ENCODE measurements around the gene RPS6KA5. TPM values are rescaled to one million over a fixed set of nuclear protein-coding genes. Genes with fewer than 3 reads are reported as not detected.
A peak's percentile ranks its signal among the peaks of the same experiment; 100 is the strongest.

Gene RPS6KA5
- total and polyA plus RNA-seq, 9 of the 15 experiments (the other 6 are each of a cell fraction or from before 2014, with no cell fraction given): 0.88 to 7.7 (median 4.7) TPM

DNA sequence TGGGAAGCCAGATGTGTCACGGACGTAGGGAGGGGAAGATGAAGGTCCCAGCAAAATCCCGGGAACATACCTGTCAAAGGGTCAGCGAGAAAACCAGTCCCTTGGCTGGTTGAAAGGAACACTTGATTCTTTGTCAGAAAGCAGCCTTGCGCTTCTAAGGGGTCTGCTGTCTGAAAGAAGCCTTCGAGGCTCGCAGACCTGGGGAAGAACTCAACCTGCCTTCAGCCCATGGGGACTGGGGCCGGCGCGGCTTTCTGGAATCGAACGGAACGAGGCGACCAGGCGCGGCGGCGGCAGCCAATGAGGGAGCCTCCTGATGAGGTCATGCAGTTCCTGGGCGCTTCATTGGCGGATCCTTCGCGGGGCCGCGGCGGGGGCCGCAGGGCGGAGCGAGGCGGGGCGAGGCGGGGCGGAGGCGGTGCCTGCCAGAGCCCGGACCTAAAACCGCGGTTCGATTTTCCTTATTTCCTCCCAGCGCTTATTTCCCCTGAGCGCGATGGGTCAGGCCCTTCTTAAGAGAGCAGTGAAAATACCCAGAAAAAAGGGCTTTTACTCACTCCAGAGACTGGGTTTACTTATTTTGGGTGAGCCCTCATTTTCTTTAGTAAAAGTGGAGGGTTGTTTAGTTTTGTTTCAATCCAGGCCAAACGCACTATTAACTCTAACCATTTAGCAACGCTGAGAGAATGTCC is 232.4 kb downstream of the RPS6KA5 start:
- Histone ChIP-seq H3K4me2 (ENCODE audit: insufficient read depth, low read length) (peak overlapping the region; percentile 83), H3K4me1 (replicated peaks in 1 of 2; ENCODE audit: control insufficient read depth in 2 of 2, insufficient read depth in 2 of 2, low read length in 2 of 2) (peaks cover 12 to 18% of the 10 kb centered on the region in 2 experiments), H3K9ac (ENCODE audit: insufficient read depth in 1 of 2, low read depth in 2 of 2, low read length in 2 of 2) (peak overlapping the region; percentile 82 to 91; a peak in 3 of 4 replicates), H3K79me2 (ENCODE audit: control insufficient read depth, insufficient read depth, low read length) (no peaks in the 10 kb centered on the region; the same call in 2 of the 3 replicates), H3K27ac (ENCODE audit: extremely low read depth, low read depth, low read length) (peak overlapping the region; percentile 86), H3K9me1 (ENCODE audit: control insufficient read depth, insufficient read depth, low read length) (no peaks in the 10 kb centered on the region), H3K36me3 (ENCODE audit: control insufficient read depth, insufficient read depth, low read length) (no peaks in the 10 kb centered on the region), H4K20me1 (replicated peaks; ENCODE audit: control insufficient read depth, insufficient read depth, low read length) (no peaks in the 10 kb centered on the region), H3K27me3 (ENCODE audit: control insufficient read depth in 2 of 2, insufficient read depth in 2 of 2, low read length in 2 of 2) (no peaks in the 10 kb centered on the region), H3K9me3 (replicated peaks; ENCODE audit: control insufficient read depth, insufficient read depth, low read depth, low read length) (0 out of 2 replicates have a peak, but pooled peaks cover 3% of the 10 kb centered on the region), H2AFZ (ENCODE audit: low read depth, low read length) (peak overlapping the region; percentile 97), H3K4me3 (peak overlapping the region; percentile 37)
- intact Hi-C loops (cut with micrococcal nuclease) (no loop called here), in situ Hi-C loops (cut with MboI) (no loop called here)
- BruUV-seq (replicated peaks): no TSS peak
- 2% methylated on average over 20 of the region's 42 CpGs for WGBS (ENCODE audit: insufficient coverage, low coverage, missing lambda C conversion rate)
- DNase-seq (ENCODE audit: extremely low read depth in 1 of 4, low spot score in 3 of 4) (peak; percentile 93 to 97 (median 96)), ATAC-seq (peak; percentile 100), FAIRE-seq (peak; percentile 93)
- POLR2A ChIA-PET: interaction anchor here (0.8 kb wide), 1 partner anchor 446 kb away, joined by 3 read pairs; no protein-coding TSS in a partner anchor
- CTCF ChIA-PET (ENCODE audit: low intra/inter-chr PET ratio): no interaction called here
- TF ChIP-seq NRF1 (conservative IDR thresholded peaks at IDR 0.05 in 1 of 2, IDR thresholded peaks at IDR 0.05 in 1 of 2): peak; percentile 59 to 62
- TF ChIP-seq, protein P1, sequence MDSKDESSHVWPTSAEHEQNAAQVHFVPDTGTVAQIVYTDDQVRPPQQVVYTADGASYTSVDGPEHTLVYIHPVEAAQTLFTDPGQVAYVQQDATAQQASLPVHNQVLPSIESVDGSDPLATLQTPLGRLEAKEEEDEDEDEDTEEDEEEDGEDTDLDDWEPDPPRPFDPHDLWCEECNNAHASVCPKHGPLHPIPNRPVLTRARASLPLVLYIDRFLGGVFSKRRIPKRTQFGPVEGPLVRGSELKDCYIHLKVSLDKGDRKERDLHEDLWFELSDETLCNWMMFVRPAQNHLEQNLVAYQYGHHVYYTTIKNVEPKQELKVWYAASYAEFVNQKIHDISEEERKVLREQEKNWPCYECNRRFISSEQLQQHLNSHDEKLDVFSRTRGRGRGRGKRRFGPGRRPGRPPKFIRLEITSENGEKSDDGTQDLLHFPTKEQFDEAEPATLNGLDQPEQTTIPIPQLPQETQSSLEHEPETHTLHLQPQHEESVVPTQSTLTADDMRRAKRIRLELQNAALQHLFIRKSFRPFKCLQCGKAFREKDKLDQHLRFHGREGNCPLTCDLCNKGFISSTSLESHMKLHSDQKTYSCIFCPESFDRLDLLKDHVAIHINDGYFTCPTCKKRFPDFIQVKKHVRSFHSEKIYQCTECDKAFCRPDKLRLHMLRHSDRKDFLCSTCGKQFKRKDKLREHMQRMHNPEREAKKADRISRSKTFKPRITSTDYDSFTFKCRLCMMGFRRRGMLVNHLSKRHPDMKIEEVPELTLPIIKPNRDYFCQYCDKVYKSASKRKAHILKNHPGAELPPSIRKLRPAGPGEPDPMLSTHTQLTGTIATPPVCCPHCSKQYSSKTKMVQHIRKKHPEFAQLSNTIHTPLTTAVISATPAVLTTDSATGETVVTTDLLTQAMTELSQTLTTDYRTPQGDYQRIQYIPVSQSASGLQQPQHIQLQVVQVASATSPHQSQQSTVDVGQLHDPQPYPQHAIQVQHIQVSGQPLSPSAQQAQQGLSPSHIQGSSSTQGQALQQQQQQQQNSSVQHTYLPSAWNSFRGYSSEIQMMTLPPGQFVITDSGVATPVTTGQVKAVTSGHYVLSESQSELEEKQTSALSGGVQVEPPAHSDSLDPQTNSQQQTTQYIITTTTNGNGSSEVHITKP (IDR thresholded peaks at IDR 0.05; ENCODE audit: partially characterized antibody): peak; percentile 48
- TF ChIP-seq, protein P2, sequence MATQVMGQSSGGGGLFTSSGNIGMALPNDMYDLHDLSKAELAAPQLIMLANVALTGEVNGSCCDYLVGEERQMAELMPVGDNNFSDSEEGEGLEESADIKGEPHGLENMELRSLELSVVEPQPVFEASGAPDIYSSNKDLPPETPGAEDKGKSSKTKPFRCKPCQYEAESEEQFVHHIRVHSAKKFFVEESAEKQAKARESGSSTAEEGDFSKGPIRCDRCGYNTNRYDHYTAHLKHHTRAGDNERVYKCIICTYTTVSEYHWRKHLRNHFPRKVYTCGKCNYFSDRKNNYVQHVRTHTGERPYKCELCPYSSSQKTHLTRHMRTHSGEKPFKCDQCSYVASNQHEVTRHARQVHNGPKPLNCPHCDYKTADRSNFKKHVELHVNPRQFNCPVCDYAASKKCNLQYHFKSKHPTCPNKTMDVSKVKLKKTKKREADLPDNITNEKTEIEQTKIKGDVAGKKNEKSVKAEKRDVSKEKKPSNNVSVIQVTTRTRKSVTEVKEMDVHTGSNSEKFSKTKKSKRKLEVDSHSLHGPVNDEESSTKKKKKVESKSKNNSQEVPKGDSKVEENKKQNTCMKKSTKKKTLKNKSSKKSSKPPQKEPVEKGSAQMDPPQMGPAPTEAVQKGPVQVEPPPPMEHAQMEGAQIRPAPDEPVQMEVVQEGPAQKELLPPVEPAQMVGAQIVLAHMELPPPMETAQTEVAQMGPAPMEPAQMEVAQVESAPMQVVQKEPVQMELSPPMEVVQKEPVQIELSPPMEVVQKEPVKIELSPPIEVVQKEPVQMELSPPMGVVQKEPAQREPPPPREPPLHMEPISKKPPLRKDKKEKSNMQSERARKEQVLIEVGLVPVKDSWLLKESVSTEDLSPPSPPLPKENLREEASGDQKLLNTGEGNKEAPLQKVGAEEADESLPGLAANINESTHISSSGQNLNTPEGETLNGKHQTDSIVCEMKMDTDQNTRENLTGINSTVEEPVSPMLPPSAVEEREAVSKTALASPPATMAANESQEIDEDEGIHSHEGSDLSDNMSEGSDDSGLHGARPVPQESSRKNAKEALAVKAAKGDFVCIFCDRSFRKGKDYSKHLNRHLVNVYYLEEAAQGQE (IDR thresholded peaks at IDR 0.05; ENCODE audit: borderline replicate concordance): no peak
- TF ChIP-seq, protein P2 (CRISPR knock-in tag; IDR thresholded peaks at IDR 0.05; ENCODE audit: low read depth): no peak
- TF ChIP-seq, protein P3, sequence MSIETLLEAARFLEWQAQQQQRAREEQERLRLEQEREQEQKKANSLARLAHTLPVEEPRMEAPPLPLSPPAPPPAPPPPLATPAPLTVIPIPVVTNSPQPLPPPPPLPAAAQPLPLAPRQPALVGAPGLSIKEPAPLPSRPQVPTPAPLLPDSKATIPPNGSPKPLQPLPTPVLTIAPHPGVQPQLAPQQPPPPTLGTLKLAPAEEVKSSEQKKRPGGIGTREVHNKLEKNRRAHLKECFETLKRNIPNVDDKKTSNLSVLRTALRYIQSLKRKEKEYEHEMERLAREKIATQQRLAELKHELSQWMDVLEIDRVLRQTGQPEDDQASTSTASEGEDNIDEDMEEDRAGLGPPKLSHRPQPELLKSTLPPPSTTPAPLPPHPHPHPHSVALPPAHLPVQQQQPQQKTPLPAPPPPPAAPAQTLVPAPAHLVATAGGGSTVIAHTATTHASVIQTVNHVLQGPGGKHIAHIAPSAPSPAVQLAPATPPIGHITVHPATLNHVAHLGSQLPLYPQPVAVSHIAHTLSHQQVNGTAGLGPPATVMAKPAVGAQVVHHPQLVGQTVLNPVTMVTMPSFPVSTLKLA (conservative IDR thresholded peaks at IDR 0.05): peak in 1 of 2 experiments; percentile 59; a peak in 1 of 4 replicates
- peak; percentile 73 for TF ChIP-seq POLR2B (IDR thresholded peaks at IDR 0.05; ENCODE audit: low read depth, partially characterized antibody)
- no peak for TF ChIP-seq SMAD2 (IDR thresholded peaks at IDR 0.05; ENCODE audit: low read depth, low read length)
